PC-9 (cell line): ENCODE measurements around the gene URB1. TPM values are rescaled to one million over a fixed set of nuclear protein-coding genes. Genes with fewer than 3 reads are reported as not detected.

Experiments
- BruUV-seq: library from RNA; stranded (reverse); fragments of 400-500 nt; replicated peaks from 2 replicates; lab custom pipeline; 2021; lab: Mats Ljungman, UMichigan
- CTCF ChIA-PET: fragments of 300-600 bp; sonication (Branson Sonifier 250); formaldehyde crosslinking; loops from one replicate; lab custom pipeline; 2022; ENCODE audit warnings: antibody characterized with exemption; lab: Charles Lee
- POLR2A ChIA-PET: fragments of 300-600 bp; sonication (Branson Sonifier 250); formaldehyde crosslinking; loops from one replicate; lab custom pipeline; 2022; ENCODE audit warnings: antibody characterized with exemption; ENCODE audit not compliant: unreplicated experiment; lab: Charles Lee
- DNase-seq, 2 experiments: peaks; one replicate each; pipeline versions ENCODE4 v3.0.0 to v3.0.0-alpha.2; 2015 to 2022; ENCODE audit warnings: mixed read lengths in 1 of 2
- H2AFZ ChIP-seq: fragments of 200-600 bp; sonication (generic); 2 replicates; pipeline ENCODE4 v1.8.1; 2017; ENCODE audit warnings: antibody characterized with exemption
- H3F3A ChIP-seq: fragments of 200-600 bp; sonication (generic); 2 replicates; pipeline ENCODE4 v1.8.1; 2017; ENCODE audit warnings: antibody characterized with exemption, mild to moderate bottlenecking, low read depth; ENCODE audit not compliant: insufficient read depth
- H3K27ac ChIP-seq: fragments of 200-600 bp; sonication (generic); 2 replicates; pipeline ENCODE4 v1.6.1; 2016; ENCODE audit warnings: mixed run types
- H3K27me3 ChIP-seq: fragments of 200-600 bp; sonication (generic); 2 replicates; pipeline ENCODE4 v1.6.1; 2016; ENCODE audit warnings: low read depth, mixed run types; ENCODE audit not compliant: insufficient read depth
- H3K36me3 ChIP-seq: fragments of 200-600 bp; sonication (generic); 2 replicates; pipeline ENCODE4 v1.6.1; 2016; ENCODE audit warnings: low read depth, mixed run types
- H3K4me1 ChIP-seq: fragments of 200-600 bp; sonication (generic); replicated peaks from 2 replicates; pipeline ENCODE4 v1.6.1; 2016; ENCODE audit warnings: mixed run types; ENCODE audit not compliant: insufficient read depth
- H3K4me2 ChIP-seq: fragments of 200-600 bp; sonication (generic); 2 replicates; pipeline ENCODE4 v1.6.1; 2017; ENCODE audit warnings: mixed run types
- H3K4me3 ChIP-seq: fragments of 200-600 bp; sonication (generic); 2 replicates; pipeline ENCODE4 v1.6.1; 2016; ENCODE audit warnings: mixed run types
- H3K79me2 ChIP-seq: fragments of 200-600 bp; sonication (generic); 2 replicates; pipeline ENCODE4 v1.6.1; 2017; ENCODE audit warnings: low read depth, mixed run types
- H3K9me2 ChIP-seq: fragments of 200-600 bp; sonication (generic); 2 replicates; pipeline ENCODE4 v1.8.1; 2017; ENCODE audit warnings: mild to moderate bottlenecking; ENCODE audit not compliant: insufficient read depth
- H3K9me3 ChIP-seq: fragments of 200-600 bp; sonication (generic); 2 replicates; pipeline ENCODE4 v1.8.1; 2016; ENCODE audit warnings: low read depth; ENCODE audit not compliant: insufficient read depth
- H4K20me1 ChIP-seq: fragments of 200-600 bp; sonication (generic); 2 replicates; pipeline ENCODE4 v1.8.1; 2017; ENCODE audit not compliant: insufficient read depth
- CTCF ChIP-seq: fragments of 200-600 bp; sonication (generic); conservative IDR thresholded peaks from 2 replicates; pipeline ENCODE4 v1.6.1; 2017; ENCODE audit warnings: mixed run types, antibody characterized with exemption, mild to moderate bottlenecking, moderate library complexity
- EZH2 ChIP-seq: fragments of 200-600 bp; sonication (generic); IDR thresholded peaks from 2 replicates; pipeline ENCODE4 v1.8.0; 2017; ENCODE audit warnings: antibody characterized with exemption, low read depth
- intact Hi-C: fragments of 100-400 bp; cut with micrococcal nuclease; formaldehyde crosslinking; loops from one replicate; pipeline ENCODE4 v1.10.0; 2022; ENCODE audit not compliant: unreplicated experiment
- total RNA-seq: library from RNA; stranded (reverse); gene quantifications from 2 replicates; pipeline ENCODE4 v1.2.3, GENCODE V29; 2021

URB1 gene
- total RNA-seq, 1 experiment from 2014 or later = 11.0 TPM

GRCh38 chr21:32389337-32390015 lies 3.3 kb downstream of the URB1 start:
- Histone ChIP-seq H3K4me1 (peaks cover 16% of the 10 kb centered on the region), H3K4me2 (no peak overlapping the region), H4K20me1 (peaks cover 51% of the 10 kb centered on the region), H3K9me2 (no peaks in the 10 kb centered on the region), H3F3A (peaks cover 14% of the 10 kb centered on the region; the same call in 1 of the 2 replicates), H3K36me3 (no peaks in the 10 kb centered on the region), H3K27me3 (no peaks in the 10 kb centered on the region), H3K79me2 (peaks cover 65% of the 10 kb centered on the region), H3K4me3 (no peak overlapping the region), H2AFZ (no peak overlapping the region), H3K27ac (no peak overlapping the region), H3K9me3 (no peaks in the 10 kb centered on the region)
- ChIA-PET CTCF (no interaction called here), POLR2A (no interaction called here)
- BruUV-seq = no TSS peak
- no peak for DNase-seq
- intact Hi-C loops = no loop called here
- TF ChIP-seq CTCF (no peak), EZH2 (no peak)

GRCh38 chr21:32388306-32388705 lies 4.5 kb downstream of the URB1 start:
- H2AFZ ChIP-seq = no peak overlapping the region
- ChIA-PET CTCF (no interaction called here), POLR2A (no interaction called here)
- no peaks in the 10 kb centered on the region for H3K36me3 ChIP-seq
- intact Hi-C loops = no loop called here
- 0 out of 2 replicates have a peak, but pooled peaks cover 3% of the 10 kb centered on the region for H3F3A ChIP-seq
- H3K9me2 ChIP-seq = no peaks in the 10 kb centered on the region
- no peak overlapping the region for H3K4me2 ChIP-seq
- peaks cover 65% of the 10 kb centered on the region for H3K79me2 ChIP-seq
- BruUV-seq = no TSS peak
- H3K4me3 ChIP-seq = no peak overlapping the region
- no peak overlapping the region for H3K27ac ChIP-seq
- no peak for DNase-seq
- peaks cover 8% of the 10 kb centered on the region; the same call in 1 of the 2 replicates for H3K4me1 ChIP-seq
- no peaks in the 10 kb centered on the region for H3K9me3 ChIP-seq
- no peak for TF ChIP-seq CTCF
- no peak for TF ChIP-seq EZH2
- H3K27me3 ChIP-seq = no peaks in the 10 kb centered on the region
- H4K20me1 ChIP-seq = peaks cover 53% of the 10 kb centered on the region

GRCh38 chr21:32387151-32387550 lies 5.7 kb downstream of the URB1 start:
- BruUV-seq = no TSS peak
- no peak for DNase-seq
- Histone ChIP-seq H3K9me2 (no peaks in the 10 kb centered on the region), H3F3A (no peaks in the 10 kb centered on the region), H4K20me1 (peaks cover 53% of the 10 kb centered on the region), H3K36me3 (no peaks in the 10 kb centered on the region), H3K79me2 (peaks cover 59% of the 10 kb centered on the region), H3K4me2 (no peak overlapping the region), H3K4me1 (peaks cover 8% of the 10 kb centered on the region; the same call in 1 of the 2 replicates), H3K27ac (no peak overlapping the region), H3K4me3 (no peak overlapping the region), H2AFZ (no peak overlapping the region), H3K27me3 (no peaks in the 10 kb centered on the region), H3K9me3 (no peaks in the 10 kb centered on the region)
- TF ChIP-seq CTCF (no peak), EZH2 (no peak)
- intact Hi-C loops = no loop called here
- ChIA-PET CTCF (no interaction called here), POLR2A (no interaction called here)
